Measurements from ENCODE around the gene PAK3. TPM values are rescaled to one million over a fixed set of nuclear protein-coding genes. Genes with fewer than 3 reads are reported as not detected.

The PAK3 gene
- total and polyA plus RNA-seq, 9 of the 15 experiments (the other 6 are each of a cell fraction or from before 2014, with no cell fraction given), result not detected

DNA sequence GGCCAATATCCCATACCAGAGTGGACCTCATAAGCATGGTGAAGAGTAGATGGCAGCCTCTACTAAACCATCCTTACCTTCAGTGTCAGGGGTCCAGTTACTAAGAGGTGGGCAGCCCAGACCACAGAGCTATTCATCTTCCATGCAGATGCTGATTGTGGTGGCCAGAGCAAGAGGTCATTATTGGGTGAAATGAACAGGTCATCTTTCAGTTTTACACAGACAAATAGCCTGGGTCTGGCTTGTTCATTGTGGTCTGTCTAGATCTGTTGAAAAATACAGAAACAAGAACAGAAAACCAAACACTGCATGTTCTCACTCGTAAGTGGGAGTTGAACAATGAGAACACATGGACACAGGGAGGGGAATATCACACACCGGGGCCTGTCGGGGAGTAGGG, 71.3 kb downstream of the PAK3 start:
- DNase-seq (ENCODE audit: extremely low read depth in 1 of 4, low spot score in 3 of 4) (no peak), FAIRE-seq (no peak), ATAC-seq (no peak)
- POLR2A ChIA-PET, result no interaction called here
- H3K4me3 ChIP-seq, result no peak overlapping the region
- H3K27me3 ChIP-seq (ENCODE audit: control insufficient read depth in 2 of 2, insufficient read depth in 2 of 2, low read length in 2 of 2), result no peaks in the 10 kb centered on the region
- H3K79me2 ChIP-seq (ENCODE audit: control insufficient read depth, insufficient read depth, low read length), result no peaks in the 10 kb centered on the region
- no peaks in the 10 kb centered on the region for H3K36me3 ChIP-seq (ENCODE audit: control insufficient read depth, insufficient read depth, low read length)
- H3K4me2 ChIP-seq (ENCODE audit: insufficient read depth, low read length), result no peak overlapping the region
- in situ Hi-C loops (cut with MboI), result no loop called here
- no CpG with 5 or more reads among the region's 3 CpGs for WGBS (ENCODE audit: insufficient coverage, low coverage, missing lambda C conversion rate)
- BruUV-seq (replicated peaks), result no TSS peak
- H2AFZ ChIP-seq (ENCODE audit: low read depth, low read length), result no peak overlapping the region
- no peaks in the 10 kb centered on the region for H3K9me1 ChIP-seq (ENCODE audit: control insufficient read depth, insufficient read depth, low read length)
- no peak overlapping the region for H3K27ac ChIP-seq (ENCODE audit: extremely low read depth, low read depth, low read length)
- H3K4me1 ChIP-seq (replicated peaks in 1 of 2; ENCODE audit: control insufficient read depth in 2 of 2, insufficient read depth in 2 of 2, low read length in 2 of 2), result no peaks in the 10 kb centered on the region
- no peak overlapping the region for H3K9ac ChIP-seq (ENCODE audit: insufficient read depth in 1 of 2, low read depth in 2 of 2, low read length in 2 of 2)
- TF ChIP-seq EZH2 (IDR thresholded peaks at IDR 0.05; ENCODE audit: borderline replicate concordance, low read depth, low read length) (no peak), SMARCC2 (IDR thresholded peaks at IDR 0.05; ENCODE audit: low read depth) (no peak), CXXC5 (CRISPR knock-in tag; IDR thresholded peaks at IDR 0.05) (no peak), ZBTB26 (CRISPR knock-in tag; IDR thresholded peaks at IDR 0.05) (no peak), MLX (CRISPR knock-in tag; conservative IDR thresholded peaks at IDR 0.05) (no peak), TAF7 (tag; IDR thresholded peaks at IDR 0.05) (no peak), CREB1 (IDR thresholded peaks at IDR 0.05) (no peak), CREB1 (CRISPR knock-in tag; IDR thresholded peaks at IDR 0.05) (no peak), NFATC3 (IDR thresholded peaks at IDR 0.05) (no peak), LCOR (CRISPR knock-in tag; IDR thresholded peaks at IDR 0.05) (no peak), E2F4 (CRISPR knock-in tag; IDR thresholded peaks at IDR 0.05; ENCODE audit: low read depth) (no peak), COPS2 (conservative IDR thresholded peaks at IDR 0.05) (no peak), KDM1A (IDR thresholded peaks at IDR 0.05) (no peak), KLF13 (tag; IDR thresholded peaks at IDR 0.05; ENCODE audit: borderline replicate concordance, low read depth) (no peak), ZNF551 (CRISPR knock-in tag; IDR thresholded peaks at IDR 0.05) (no peak)
- intact Hi-C loops (cut with micrococcal nuclease), result loop anchor here (5.0 kb wide), 2 partner anchors 75 to 280 kb away; no protein-coding TSS in a partner anchor
- H3K9me3 ChIP-seq (replicated peaks; ENCODE audit: control insufficient read depth, insufficient read depth, low read depth, low read length), result no peaks in the 10 kb centered on the region
- CTCF ChIA-PET (ENCODE audit: low intra/inter-chr PET ratio), result no interaction called here
- H4K20me1 ChIP-seq (replicated peaks; ENCODE audit: control insufficient read depth, insufficient read depth, low read length), result no peaks in the 10 kb centered on the region
